ENCODE data around the gene P3R3URF.

P3R3URF gene

GRCh38 chr1:46172321-46172720 is 4.0 kb downstream of the P3R3URF start:
- no peak for DNase-seq

- DNase-seq, result no peak
Measured at GRCh38 chr1:46171871-46172270, 4.4 kb downstream of the P3R3URF start.

GRCh38 chr1:46171351-46171750 is 4.9 kb downstream of the P3R3URF start:
- no peak for DNase-seq

GRCh38 chr1:46169811-46170454 is 6.4 kb downstream of the P3R3URF start:
- no peak for DNase-seq

- DNase-seq, result no peak
Measured at GRCh38 chr1:46168477-46168876, 7.8 kb downstream of the P3R3URF start.

GRCh38 chr1:46166521-46167462 is 9.5 kb downstream of the P3R3URF start:
- peak; percentile 5 for DNase-seq

- DNase-seq, result no peak
Measured at GRCh38 chr1:46160212-46160611, 16.1 kb downstream of the P3R3URF start.

- DNase-seq, result no peak
Measured at GRCh38 chr1:46159516-46159915, 16.8 kb downstream of the P3R3URF start.

GRCh38 chr1:46158312-46159281 is 17.7 kb downstream of the P3R3URF start:
- DNase-seq, result no peak

GRCh38 chr1:46157916-46158311 is 18.4 kb downstream of the P3R3URF start:
- no peak for DNase-seq

- no peak for DNase-seq
Measured at GRCh38 chr1:46153732-46154131, 22.6 kb downstream of the P3R3URF start.

GRCh38 chr1:46153228-46153627 is 23.1 kb downstream of the P3R3URF start:
- DNase-seq, result no peak

- DNase-seq, result no peak
Measured at GRCh38 chr1:46152016-46152415, 24.3 kb downstream of the P3R3URF start.

GRCh38 chr1:46150085-46150484 is 26.2 kb downstream of the P3R3URF start:
- no peak for DNase-seq

GRCh38 chr1:46148318-46148717 is 28.0 kb downstream of the P3R3URF start:
- DNase-seq, result no peak

GRCh38 chr1:46137916-46138315 is 38.4 kb downstream of the P3R3URF start:
- no peak for DNase-seq

- DNase-seq, result no peak
Measured at GRCh38 chr1:46136711-46137110, 39.6 kb downstream of the P3R3URF start.

GRCh38 chr1:46134660-46135331 is 41.5 kb downstream of the P3R3URF start:
- no peak for DNase-seq

GRCh38 chr1:46133781-46134350 is 42.4 kb downstream of the P3R3URF start:
- no peak for DNase-seq

- no peak for DNase-seq
Measured at GRCh38 chr1:46133181-46133658, 43.1 kb downstream of the P3R3URF start.

- peak; percentile 69 for DNase-seq
Measured at GRCh38 chr1:46132529-46133180, 43.6 kb downstream of the P3R3URF start, which contains the start of gene PIK3R3. TSS of gene PIK3R3 (minus strand) at chr1:46132629. CDS start at chr1:46131952, 677 bp downstream.
